ENCODE results near the gene NBEAL1. TPM values are rescaled to one million over a fixed set of nuclear protein-coding genes. Genes with fewer than 3 reads are reported as not detected.
"Not testable (repeated sequence)": the region's sequence is repeated elsewhere in the genome, so short reads cannot be mapped to it uniquely, and the experiment has no call there.

NBEAL1 gene
- total and polyA plus RNA-seq, 2 donors from 2014 or later = 6.5 to 39.3 TPM

GRCh38 chr2:203201426-203201825 is 186.8 kb downstream of the NBEAL1 start:
- intact Hi-C loops (cut with DNase I) = no loop called here
- no peaks in the 10 kb centered on the region for H3K4me1 ChIP-seq (ENCODE audit: control insufficient read depth in 2 of 3, insufficient read depth in 2 of 3, low read depth in 1 of 3, low read length in 3 of 3)
- TF ChIP-seq CTCF (IDR thresholded peaks at IDR 0.05; ENCODE audit: borderline replicate concordance, extremely low read depth, insufficient read depth) = no peak
- no peak overlapping the region for H3K9ac ChIP-seq (ENCODE audit: low read length in 3 of 3)
- no peak for DNase-seq
- no peak overlapping the region for H3K27ac ChIP-seq (ENCODE audit: low read depth in 2 of 2, low read length in 2 of 2)
- H3K36me3 ChIP-seq (ENCODE audit: control insufficient read depth in 2 of 3, insufficient read depth in 3 of 3, low read length in 3 of 3) = peaks cover 2 to 18% (median 6%) of the 10 kb centered on the region in 3 donors
- H3K4me3 ChIP-seq (ENCODE audit: low read length in 3 of 3) = no peak overlapping the region
- no peaks in the 10 kb centered on the region for H3K27me3 ChIP-seq (ENCODE audit: control insufficient read depth, insufficient read depth, low read length)
- H3K9me3 ChIP-seq (ENCODE audit: control insufficient read depth in 2 of 3, insufficient read depth in 1 of 3, low read length in 3 of 3) = no peaks in the 10 kb centered on the region
- no peak for FAIRE-seq

DNA sequence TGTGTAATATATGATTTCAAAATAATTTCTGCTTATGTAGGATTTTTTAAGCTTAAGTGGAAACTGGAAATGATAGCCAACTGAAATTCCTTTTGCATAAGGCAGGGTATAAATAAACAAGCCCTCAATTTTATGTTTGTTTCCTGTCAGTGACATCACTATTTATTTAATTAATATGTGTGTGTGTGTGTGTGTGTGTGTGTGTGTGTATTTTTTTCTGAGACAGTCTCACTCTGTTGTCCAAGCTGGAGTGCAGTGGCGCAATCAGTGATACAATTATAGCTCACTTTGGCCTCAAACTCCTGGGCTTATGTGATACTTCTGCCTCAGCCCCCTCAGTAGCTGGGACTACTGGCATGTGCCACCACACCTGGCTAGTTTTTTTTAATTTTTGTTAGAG is 194.9 kb downstream of the NBEAL1 start:
- no peak for TF ChIP-seq CTCF (IDR thresholded peaks at IDR 0.05; ENCODE audit: borderline replicate concordance, extremely low read depth, insufficient read depth)
- no peak overlapping the region for H3K27ac ChIP-seq (ENCODE audit: low read depth in 2 of 2, low read length in 2 of 2)
- intact Hi-C loops (cut with DNase I) = no loop called here
- H3K9ac ChIP-seq (ENCODE audit: low read length in 3 of 3) = no peak overlapping the region
- H3K36me3 ChIP-seq (ENCODE audit: control insufficient read depth in 2 of 3, insufficient read depth in 3 of 3, low read length in 3 of 3) = peaks cover 2 to 11% (median 7%) of the 10 kb centered on the region in 3 donors
- DNase-seq (no peak), FAIRE-seq (no peak)
- no peaks in the 10 kb centered on the region for H3K9me3 ChIP-seq (ENCODE audit: control insufficient read depth in 2 of 3, insufficient read depth in 1 of 3, low read length in 3 of 3)
- H3K4me1 ChIP-seq (ENCODE audit: control insufficient read depth in 2 of 3, insufficient read depth in 2 of 3, low read depth in 1 of 3, low read length in 3 of 3) = no peaks in the 10 kb centered on the region
- no peak overlapping the region for H3K4me3 ChIP-seq (ENCODE audit: low read length in 3 of 3)
- no peaks in the 10 kb centered on the region for H3K27me3 ChIP-seq (ENCODE audit: control insufficient read depth, insufficient read depth, low read length)

- FAIRE-seq = peak; percentile 35
- intact Hi-C loops (cut with DNase I) = no loop called here
- Histone ChIP-seq H3K27ac (ENCODE audit: low read depth in 2 of 2, low read length in 2 of 2) (no peak overlapping the region), H3K27me3 (ENCODE audit: control insufficient read depth, insufficient read depth, low read length) (no peaks in the 10 kb centered on the region), H3K9me3 (ENCODE audit: control insufficient read depth in 2 of 3, insufficient read depth in 1 of 3, low read length in 3 of 3) (no peaks in the 10 kb centered on the region), H3K4me3 (ENCODE audit: low read length in 3 of 3) (no peak overlapping the region), H3K9ac (ENCODE audit: low read length in 3 of 3) (no peak overlapping the region), H3K36me3 (ENCODE audit: control insufficient read depth in 2 of 3, insufficient read depth in 3 of 3, low read length in 3 of 3) (no peaks in the 10 kb centered on the region), H3K4me1 (ENCODE audit: control insufficient read depth in 2 of 3, insufficient read depth in 2 of 3, low read depth in 1 of 3, low read length in 3 of 3) (no peaks in the 10 kb centered on the region)
- peak in 2 of 5 donors; percentile 10 to 19 for DNase-seq
- peak; percentile 65 for TF ChIP-seq CTCF (IDR thresholded peaks at IDR 0.05; ENCODE audit: borderline replicate concordance, extremely low read depth, insufficient read depth)
Observed at GRCh38 chr2:203225423-203226039, 210.9 kb downstream of the NBEAL1 start.

DNA sequence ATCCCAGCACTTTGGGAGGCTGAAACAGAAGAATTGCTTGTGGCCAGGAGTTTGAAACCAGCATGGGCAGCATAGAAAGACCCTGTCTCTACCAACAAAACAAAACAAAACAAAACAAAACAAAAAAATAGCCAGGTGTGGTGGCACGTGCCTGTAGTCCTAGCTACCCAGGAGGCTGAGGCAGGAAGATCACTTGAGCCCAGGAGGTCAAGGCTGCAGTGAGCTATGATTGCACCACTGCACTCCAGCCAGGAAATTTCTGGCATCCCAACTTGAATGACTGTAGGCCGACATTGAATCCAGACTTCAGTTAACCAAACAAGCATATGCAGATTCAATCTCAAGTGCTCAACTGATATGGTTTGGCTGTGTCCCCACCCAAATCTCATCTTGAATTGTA is 215.0 kb downstream of the NBEAL1 start:
- FAIRE-seq; intact Hi-C loops (cut with DNase I); H3K4me1 ChIP-seq (ENCODE audit: control insufficient read depth in 2 of 3, insufficient read depth in 2 of 3, low read depth in 1 of 3, low read length in 3 of 3): not testable (repeated sequence)

More for the DNA sequence above, 215.0 kb downstream of the NBEAL1 start:
- not testable (repeated sequence) for DNase-seq; H3K36me3 ChIP-seq (ENCODE audit: control insufficient read depth in 2 of 3, insufficient read depth in 3 of 3, low read length in 3 of 3); H3K9ac ChIP-seq (ENCODE audit: low read length in 3 of 3); H3K4me3 ChIP-seq (ENCODE audit: low read length in 3 of 3); H3K27ac ChIP-seq (ENCODE audit: low read depth in 2 of 2, low read length in 2 of 2); H3K27me3 ChIP-seq (ENCODE audit: control insufficient read depth, insufficient read depth, low read length); H3K9me3 ChIP-seq (ENCODE audit: control insufficient read depth in 2 of 3, insufficient read depth in 1 of 3, low read length in 3 of 3)
